Mucosa of descending colon (tissue), 3 donors: ENCODE data around the gene PHACTR1. TPM values are rescaled to one million over a fixed set of nuclear protein-coding genes. Genes with fewer than 3 reads are reported as not detected.

Experiments
- ATAC-seq: fragments of 200-7000 bp; cut with Tn5 transposase; one replicate; pipeline ENCODE4 v1.9.1; 2020; ENCODE audit warnings: mild to moderate bottlenecking, moderate library complexity
- DNase-seq, 3 donors: peaks; one replicate each; pipeline ENCODE4 v3.0.0-alpha.2; 2020
- H3K36me3 ChIP-seq: fragments of 200-600 bp; one replicate; pipeline ENCODE4 v1.8.0; 2021; ENCODE audit warnings: low read depth, mild to moderate bottlenecking
- H3K4me1 ChIP-seq: fragments of 200-600 bp; one replicate; pipeline ENCODE4 v1.8.0; 2021; ENCODE audit warnings: low read depth, mild to moderate bottlenecking
- H3K4me3 ChIP-seq: fragments of 200-600 bp; one replicate; pipeline ENCODE4 v1.8.0; 2021; ENCODE audit warnings: mild to moderate bottlenecking
- H3K9me3 ChIP-seq: fragments of 200-600 bp; one replicate; pipeline ENCODE4 v1.8.0; 2021; ENCODE audit warnings: mild to moderate bottlenecking
- CTCF ChIP-seq: fragments of 200-600 bp; IDR thresholded peaks from one replicate; pipeline ENCODE4 v1.8.0; 2022; ENCODE audit warnings: antibody characterized with exemption, mild to moderate bottlenecking
- intact Hi-C, 2 donors: fragments of 100-400 bp; cut with DNase I in 1 of 2; cut with micrococcal nuclease in 1 of 2; formaldehyde crosslinking; loops; one replicate each; pipeline versions ENCODE4 v1.11.0 to v1.11.1; 2022; cut with DNase I, micrococcal nuclease
- total RNA-seq, 3 donors: library from RNA; stranded (reverse); fragmentation: NEBNext Ultra II Directional in 2 of 3; extraction: Animal tissue kit (Norgen Biotek cat#: 25700) in 2 of 3; gene quantifications; one replicate each; pipeline versions ENCODE4 v1.2.1 to v1.2.4, GENCODE V29; 2021 to 2023
- donor health status: DM: no; HTN: no; CAD: no; lungs with moderate emphysema.
- donor health status: DM: no; HTN: no; CAD: no.
- donor health status: DM: no; HTN: yes; CAD: no.

PHACTR1 gene
- total RNA-seq, 3 donors from 2014 or later: 2.7 to 4.7 (median 3.1) TPM

- H3K4me1 ChIP-seq: peaks cover 2% of the 10 kb centered on the region
- no peak overlapping the region for H3K4me3 ChIP-seq
- no peak for ATAC-seq
- no peak for TF ChIP-seq CTCF
- no peaks in the 10 kb centered on the region for H3K9me3 ChIP-seq
- DNase-seq: no peak
- intact Hi-C loops: no loop called here
- no peaks in the 10 kb centered on the region for H3K36me3 ChIP-seq
These were observed 292.9 kb downstream of the PHACTR1 start for GRCh38 chr6:13009461-13009860.

- TF ChIP-seq CTCF: no peak
- peak; percentile 52 for ATAC-seq
- Histone ChIP-seq H3K4me1 (peaks cover 5% of the 10 kb centered on the region), H3K9me3 (no peaks in the 10 kb centered on the region), H3K4me3 (no peak overlapping the region), H3K36me3 (no peaks in the 10 kb centered on the region)
- no peak for DNase-seq
- intact Hi-C loops: no loop called here
These were observed 295.1 kb downstream of the PHACTR1 start for GRCh38 chr6:13011612-13012146.

GRCh38 chr6:13012296-13012695, 295.7 kb downstream of the PHACTR1 start:
- no peak for DNase-seq
- Histone ChIP-seq H3K36me3 (no peaks in the 10 kb centered on the region), H3K4me3 (no peak overlapping the region), H3K4me1 (peaks cover 5% of the 10 kb centered on the region), H3K9me3 (no peaks in the 10 kb centered on the region)
- intact Hi-C loops: no loop called here
- TF ChIP-seq CTCF: no peak
- ATAC-seq: peak; percentile 84

- Histone ChIP-seq H3K4me3 (no peak overlapping the region), H3K36me3 (no peaks in the 10 kb centered on the region), H3K9me3 (no peaks in the 10 kb centered on the region), H3K4me1 (peaks cover 5% of the 10 kb centered on the region)
- intact Hi-C loops: no loop called here
- peak in 2 of 3 donors; percentile 17 to 25 for DNase-seq
- TF ChIP-seq CTCF: no peak
- ATAC-seq: no peak
These were observed 296.6 kb downstream of the PHACTR1 start for GRCh38 chr6:13012977-13013680.

GRCh38 chr6:13013681-13014503, 297.3 kb downstream of the PHACTR1 start:
- no peaks in the 10 kb centered on the region for H3K36me3 ChIP-seq
- no peak overlapping the region for H3K4me3 ChIP-seq
- no peaks in the 10 kb centered on the region for H3K9me3 ChIP-seq
- ATAC-seq (no peak), DNase-seq (no peak)
- intact Hi-C loops: no loop called here
- TF ChIP-seq CTCF: no peak
- peaks cover 5% of the 10 kb centered on the region for H3K4me1 ChIP-seq
